BJ (cell line): ENCODE data around the gene OR5B17. TPM values are rescaled to one million over a fixed set of nuclear protein-coding genes. Genes with fewer than 3 reads are reported as not detected.
A peak's percentile ranks its signal among the peaks of the same experiment; 100 is the strongest.
"Not testable (repeated sequence)": the region's sequence is repeated elsewhere in the genome, so short reads cannot be mapped to it uniquely, and the experiment has no call there.

Experiments used
- CTCF ChIA-PET: fragments of 350-600 bp; formaldehyde crosslinking; extraction: SDS; loops from one replicate; lab custom pipeline; 2021; ENCODE audit warnings: antibody characterized with exemption, inconsistent platforms; lab: Yijun Ruan, JAX
- POLR2A ChIA-PET: fragments of 300-600 bp; sonication (Branson Sonifier 250); formaldehyde crosslinking; extraction: SDS; loops from one replicate; lab custom pipeline; 2021; ENCODE audit warnings: antibody characterized with exemption; lab: Charles Lee
- DNase-seq: peaks from one replicate; pipeline ENCODE4 v3.0.0-alpha.2; 2011; ENCODE audit warnings: low read depth
- H3K27me3 ChIP-seq: 2 replicates; pipeline ENCODE4 v1.6.0; 2011; ENCODE audit warnings: low read length; ENCODE audit not compliant: control insufficient read depth, insufficient read depth
- H3K36me3 ChIP-seq: 2 replicates; pipeline ENCODE4 v1.5.1; 2011; ENCODE audit warnings: low read length; ENCODE audit not compliant: control insufficient read depth, insufficient read depth
- H3K4me3 ChIP-seq: 2 replicates; pipeline ENCODE4 v1.5.1; 2011; ENCODE audit warnings: low read depth, mild to moderate bottlenecking, control low read depth, low read length
- CTCF ChIP-seq: IDR thresholded peaks from 2 replicates; pipeline ENCODE4 v1.5.1; 2011; ENCODE audit warnings: low read depth, mild to moderate bottlenecking, control low read depth, inconsistent platforms, low read length, moderate library complexity; ENCODE audit not compliant: insufficient read depth
- polyA minus RNA-seq: library from RNA; depleted of rRNA, polyadenylated mRNA; stranded (reverse); fragments of >200 nt; gene quantifications from 2 replicates; pipeline ENCODE4 v1.2.3, GENCODE V29; 2011; rRNA and poly(A)+ RNA removed
- polyA plus RNA-seq: library from polyadenylated mRNA; depleted of rRNA; stranded (reverse); fragments of >200 nt; gene quantifications from 2 replicates; pipeline ENCODE4 v1.2.3, GENCODE V29; 2011; rRNA removed

Gene OR5B17
- polyA plus RNA-seq (not detected in 2 replicates), polyA minus RNA-seq (not detected in 2 replicates)

DNA sequence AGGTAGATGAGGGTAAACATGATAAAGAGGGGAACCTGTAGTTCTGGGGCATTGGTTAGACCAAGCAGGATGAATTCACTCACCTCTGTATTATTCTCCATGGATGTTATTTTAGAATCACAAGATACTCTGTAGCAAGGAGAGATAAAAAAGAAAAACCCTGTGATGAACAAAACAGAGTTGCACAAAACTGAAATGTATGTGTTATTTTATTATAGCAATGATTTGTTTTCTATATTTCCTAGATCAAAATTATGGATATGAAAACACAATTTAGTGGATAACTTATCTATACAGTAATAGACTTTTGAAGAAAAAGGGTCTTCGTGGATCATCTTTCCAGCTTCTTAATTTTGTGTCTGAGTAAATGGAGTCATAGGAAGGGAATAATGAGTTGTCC lies at the start of gene OR5B17:
TSS of gene OR5B17 (minus strand) at position 101 of the 400 bp plus-strand sequence. CDS start at position 101, 0 bp downstream.
- Histone ChIP-seq H3K36me3 (no peaks in the 10 kb centered on the region), H3K27me3 (no peaks in the 10 kb centered on the region; the same call in 1 of the 2 replicates), H3K4me3 (no peak within 1 kb of the TSS)
- TF ChIP-seq CTCF = no peak
- ChIA-PET CTCF (interaction anchor here (0.6 kb wide), 1 partner anchor 73 kb away, joined by 3 read pairs; no protein-coding TSS in a partner anchor), POLR2A (no interaction called here)
- DNase-seq = no peak

GRCh38 chr11:58406774-58407173 lies 47.9 kb upstream of the OR5B17 start, which contains the start of gene OR5B3:
Gene OR5B3 (minus strand): TSS chr11:58406874. CDS start chr11:58403409, 3,465 bp downstream.
- POLR2A ChIA-PET = no interaction called here
- CTCF ChIA-PET = no interaction called here

GRCh38 chr11:58399622-58400021 lies 40.8 kb upstream of the OR5B17 start:
- DNase-seq, CTCF ChIA-PET, H3K27me3 ChIP-seq, POLR2A ChIA-PET, H3K4me3 ChIP-seq, H3K36me3 ChIP-seq: not testable (repeated sequence)

More at GRCh38 chr11:58406774-58407173, 47.9 kb upstream of the OR5B17 start, which contains the start of gene OR5B3:
- no peak for TF ChIP-seq CTCF
- H3K27me3 ChIP-seq = no peaks in the 10 kb centered on the region
- H3K4me3 ChIP-seq = no peak within 1 kb of the TSS
- DNase-seq = no peak
- no peaks in the 10 kb centered on the region for H3K36me3 ChIP-seq

- TF ChIP-seq CTCF = no peak
- H3K4me3 ChIP-seq = no peak overlapping the region
- H3K27me3 ChIP-seq = no peaks in the 10 kb centered on the region
- peak; percentile 28 for DNase-seq
- POLR2A ChIA-PET = no interaction called here
- CTCF ChIA-PET = no interaction called here
- H3K36me3 ChIP-seq = no peaks in the 10 kb centered on the region
These were observed 36.7 kb upstream of the OR5B17 start for GRCh38 chr11:58395581-58395980.

DNA sequence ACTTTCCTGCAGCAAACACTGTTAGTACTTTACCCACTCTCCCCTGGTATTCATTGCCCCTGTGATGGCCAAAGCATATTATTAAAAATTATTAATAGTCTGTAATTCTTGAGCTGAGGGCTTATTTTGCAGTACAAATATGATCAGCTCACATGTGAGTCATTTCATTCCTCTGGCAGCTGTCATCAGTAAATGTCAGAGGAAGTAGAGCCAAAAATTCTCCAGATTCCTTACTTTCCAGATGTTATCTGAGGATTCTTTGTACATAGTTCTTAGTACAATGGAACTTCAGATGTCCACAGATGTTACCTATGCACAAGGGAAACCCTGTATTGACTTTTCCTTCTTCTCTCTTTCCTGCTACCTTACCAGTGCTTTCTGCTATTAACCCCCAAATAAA lies 35.3 kb upstream of the OR5B17 start:
- H3K36me3 ChIP-seq = no peaks in the 10 kb centered on the region
- no peaks in the 10 kb centered on the region for H3K27me3 ChIP-seq
- ChIA-PET CTCF (interaction anchor here (1.0 to 1.1 kb wide), 2 partner anchors 108 kb away, joined by 3 read pairs; no protein-coding TSS in a partner anchor), POLR2A (no interaction called here)
- DNase-seq = peak; percentile 61
- TF ChIP-seq CTCF = no peak
- no peak overlapping the region for H3K4me3 ChIP-seq

- Histone ChIP-seq H3K4me3 (no peak overlapping the region), H3K27me3 (no peaks in the 10 kb centered on the region), H3K36me3 (no peaks in the 10 kb centered on the region)
- no peak for DNase-seq
- POLR2A ChIA-PET = no interaction called here
- CTCF ChIA-PET = interaction anchor here (1.6 kb wide), 1 partner anchor 131 kb away, joined by 4 read pairs; no protein-coding TSS in a partner anchor
- no peak for TF ChIP-seq CTCF
These were observed 33.9 kb upstream of the OR5B17 start for GRCh38 chr11:58392746-58393145.
